22Rv1 (cell line): ENCODE results near the gene THSD4.

Experiments used
- CTCF ChIP-seq: fragments of 450-650 bp; IDR thresholded peaks from 2 replicates; pipeline ENCODE4 v1.5.1; 2017; ENCODE audit warnings: mild to moderate bottlenecking
- ZFX ChIP-seq: fragments of 450-650 bp; IDR thresholded peaks from 2 replicates; pipeline ENCODE4 v1.6.1; 2017; ENCODE audit warnings: antibody characterized with exemption, borderline replicate concordance

- no peak for TF ChIP-seq CTCF
- TF ChIP-seq ZFX, result no peak
These were observed 392.9 kb downstream of the THSD4 start for GRCh38 chr15:71508081-71508682.
